ENCODE data around the gene TTLL8. TPM values are rescaled to one million over a fixed set of nuclear protein-coding genes. Genes with fewer than 3 reads are reported as not detected.

TTLL8 gene
- polyA plus RNA-seq, 1 donor from 2014 or later: not detected

GRCh38 chr22:50081426-50082196, 23.5 kb upstream of the TTLL8 start:
- Histone ChIP-seq H3K27me3 (ENCODE audit: insufficient read depth, low read depth, low read length) (no peaks in the 10 kb centered on the region), H3K9me2 (ENCODE audit: insufficient read depth, low read length) (no peaks in the 10 kb centered on the region), H3K9ac (ENCODE audit: low read length) (no peak overlapping the region), H3K9me3 (ENCODE audit: low read length) (no peaks in the 10 kb centered on the region), H3K36me3 (ENCODE audit: insufficient read depth, low read length) (no peaks in the 10 kb centered on the region), H3F3A (ENCODE audit: insufficient read depth, low read length, poor library complexity, severe bottlenecking) (no peaks in the 10 kb centered on the region), H3K79me2 (replicated peaks; ENCODE audit: insufficient read depth, low read length) (no peaks in the 10 kb centered on the region), H4K20me1 (ENCODE audit: insufficient read depth) (no peaks in the 10 kb centered on the region), H3K27ac (ENCODE audit: low read length) (no peak overlapping the region), H2AFZ (ENCODE audit: low read depth, low read length) (no peak overlapping the region), H3K4me2 (ENCODE audit: low read length) (no peak overlapping the region), H3K4me3 (ENCODE audit: low read length) (no peak overlapping the region)
- TF ChIP-seq EZH2 (IDR thresholded peaks at IDR 0.05; ENCODE audit: borderline replicate concordance, insufficient read depth, low read length, poor library complexity, severe bottlenecking): no peak
- no peak for TF ChIP-seq REST (IDR thresholded peaks at IDR 0.05; ENCODE audit: borderline replicate concordance)
- TF ChIP-seq, protein P1, sequence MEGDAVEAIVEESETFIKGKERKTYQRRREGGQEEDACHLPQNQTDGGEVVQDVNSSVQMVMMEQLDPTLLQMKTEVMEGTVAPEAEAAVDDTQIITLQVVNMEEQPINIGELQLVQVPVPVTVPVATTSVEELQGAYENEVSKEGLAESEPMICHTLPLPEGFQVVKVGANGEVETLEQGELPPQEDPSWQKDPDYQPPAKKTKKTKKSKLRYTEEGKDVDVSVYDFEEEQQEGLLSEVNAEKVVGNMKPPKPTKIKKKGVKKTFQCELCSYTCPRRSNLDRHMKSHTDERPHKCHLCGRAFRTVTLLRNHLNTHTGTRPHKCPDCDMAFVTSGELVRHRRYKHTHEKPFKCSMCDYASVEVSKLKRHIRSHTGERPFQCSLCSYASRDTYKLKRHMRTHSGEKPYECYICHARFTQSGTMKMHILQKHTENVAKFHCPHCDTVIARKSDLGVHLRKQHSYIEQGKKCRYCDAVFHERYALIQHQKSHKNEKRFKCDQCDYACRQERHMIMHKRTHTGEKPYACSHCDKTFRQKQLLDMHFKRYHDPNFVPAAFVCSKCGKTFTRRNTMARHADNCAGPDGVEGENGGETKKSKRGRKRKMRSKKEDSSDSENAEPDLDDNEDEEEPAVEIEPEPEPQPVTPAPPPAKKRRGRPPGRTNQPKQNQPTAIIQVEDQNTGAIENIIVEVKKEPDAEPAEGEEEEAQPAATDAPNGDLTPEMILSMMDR (IDR thresholded peaks at IDR 0.05; ENCODE audit: poor library complexity, severe bottlenecking): no peak
- TF ChIP-seq RAD21 (conservative IDR thresholded peaks at IDR 0.05): no peak

DNA sequence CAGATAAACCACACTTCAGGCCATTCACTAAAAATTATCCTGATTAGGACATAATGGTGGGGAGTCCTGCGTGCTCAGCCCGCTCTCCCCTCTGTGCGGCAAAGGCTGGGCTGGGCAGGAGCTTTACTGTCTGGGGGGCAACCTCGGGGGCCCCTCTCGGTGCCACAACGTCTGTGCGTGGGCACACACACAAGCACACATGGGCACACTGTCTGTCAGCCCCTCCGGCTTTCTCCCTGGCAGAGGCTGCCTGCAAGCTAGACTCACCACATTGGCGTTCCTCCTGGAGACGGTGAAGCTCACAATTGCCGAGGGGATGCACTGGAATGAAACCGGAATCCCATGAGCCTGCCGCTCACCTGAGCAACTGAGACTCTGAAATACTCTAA, 22.0 kb upstream of the TTLL8 start:
- H3K27me3 ChIP-seq (ENCODE audit: insufficient read depth, low read depth, low read length): no peaks in the 10 kb centered on the region
- H3K27ac ChIP-seq (ENCODE audit: low read length): no peak overlapping the region
- H2AFZ ChIP-seq (ENCODE audit: low read depth, low read length): no peak overlapping the region
- no peaks in the 10 kb centered on the region for H3K9me2 ChIP-seq (ENCODE audit: insufficient read depth, low read length)
- H3K79me2 ChIP-seq (replicated peaks; ENCODE audit: insufficient read depth, low read length): no peaks in the 10 kb centered on the region
- no peak overlapping the region for H3K9ac ChIP-seq (ENCODE audit: low read length)
- H3K4me3 ChIP-seq (ENCODE audit: low read length): no peak overlapping the region
- TF ChIP-seq SMC3 (conservative IDR thresholded peaks at IDR 0.05; ENCODE audit: poor library complexity): no peak
- TF ChIP-seq, protein P1 (IDR thresholded peaks at IDR 0.05; ENCODE audit: poor library complexity, severe bottlenecking): no peak
- TF ChIP-seq EP300 (conservative IDR thresholded peaks at IDR 0.05; ENCODE audit: poor library complexity, severe bottlenecking): no peak
- no peak for TF ChIP-seq POLR2AphosphoS5 (IDR thresholded peaks at IDR 0.05)
- no peak for TF ChIP-seq RAD21 (conservative IDR thresholded peaks at IDR 0.05)
- TF ChIP-seq TAF1 (IDR thresholded peaks at IDR 0.05; ENCODE audit: low read depth): no peak
- no peak for TF ChIP-seq MXI1 (conservative IDR thresholded peaks at IDR 0.05; ENCODE audit: poor library complexity, severe bottlenecking)
- TF ChIP-seq EZH2 (IDR thresholded peaks at IDR 0.05; ENCODE audit: borderline replicate concordance, insufficient read depth, low read length, poor library complexity, severe bottlenecking): no peak
- no peak for TF ChIP-seq REST (IDR thresholded peaks at IDR 0.05; ENCODE audit: borderline replicate concordance)
- no peaks in the 10 kb centered on the region for H3F3A ChIP-seq (ENCODE audit: insufficient read depth, low read length, poor library complexity, severe bottlenecking)
- H3K36me3 ChIP-seq (ENCODE audit: insufficient read depth, low read length): no peaks in the 10 kb centered on the region
- no peaks in the 10 kb centered on the region for H4K20me1 ChIP-seq (ENCODE audit: insufficient read depth)
- no peak overlapping the region for H3K4me2 ChIP-seq (ENCODE audit: low read length)
- no peaks in the 10 kb centered on the region for H3K9me3 ChIP-seq (ENCODE audit: low read length)
